D341Med (cell line): ENCODE results near the gene OR52N4.
"Not testable (repeated sequence)": the region's sequence is repeated elsewhere in the genome, so short reads cannot be mapped to it uniquely, and the experiment has no call there.

Source experiments
- DNase-seq: peaks from one replicate; pipeline ENCODE4 v3.0.0; 2012; ENCODE audit warnings: low spot score

The OR52N4 gene

GRCh38 chr11:5753943-5754342 is at the start of gene OR52N4:
OR52N4 (plus strand) TSS chr11:5754243; CDS start chr11:5754741, 498 bp downstream.
- DNase-seq, result no peak

GRCh38 chr11:5705688-5706087 is 48.4 kb upstream of the OR52N4 start:
- no peak for DNase-seq

- no peak for DNase-seq
These were observed 41.5 kb upstream of the OR52N4 start for GRCh38 chr11:5712507-5712906.

- DNase-seq, result no peak
These were observed 40.3 kb upstream of the OR52N4 start for GRCh38 chr11:5713695-5714094.

- DNase-seq, result not testable (repeated sequence)
These were observed 37.5 kb upstream of the OR52N4 start for GRCh38 chr11:5716518-5716917.

- DNase-seq, result no peak
These were observed 34.1 kb upstream of the OR52N4 start for GRCh38 chr11:5719703-5720495.

- DNase-seq, result no peak
These were observed 31.4 kb upstream of the OR52N4 start for GRCh38 chr11:5722622-5723021.

- DNase-seq, result no peak
These were observed 27.7 kb upstream of the OR52N4 start for GRCh38 chr11:5726351-5726750.

- no peak for DNase-seq
These were observed 26.4 kb upstream of the OR52N4 start for GRCh38 chr11:5727691-5728090.

GRCh38 chr11:5736396-5736795 is 17.6 kb upstream of the OR52N4 start, which contains the start of gene OR56B1:
OR56B1 (plus strand) TSS chr11:5736448; CDS start chr11:5736517, 69 bp downstream.
- no peak for DNase-seq

- DNase-seq, result no peak
These were observed 17.0 kb upstream of the OR52N4 start for GRCh38 chr11:5737091-5737490.

- no peak for DNase-seq
These were observed 16.2 kb upstream of the OR52N4 start for GRCh38 chr11:5737670-5738392.

GRCh38 chr11:5738431-5738830 is 15.6 kb upstream of the OR52N4 start:
- no peak for DNase-seq

- no peak for DNase-seq
These were observed 7.4 kb upstream of the OR52N4 start for GRCh38 chr11:5746614-5747013.

- DNase-seq, result no peak
These were observed 4.2 kb upstream of the OR52N4 start for GRCh38 chr11:5749836-5750235.

- DNase-seq, result no peak
These were observed 13.0 kb downstream of the OR52N4 start for GRCh38 chr11:5767056-5767455.

- DNase-seq, result no peak
These were observed 29.2 kb downstream of the OR52N4 start, which contains the start of gene OR52N5 for GRCh38 chr11:5783255-5783654. OR52N5 (minus strand) TSS chr11:5783355; CDS start chr11:5778634, 4,721 bp downstream.

- no peak for DNase-seq
These were observed 37.1 kb downstream of the OR52N4 start, which contains the start of gene OR52N1 for GRCh38 chr11:5791165-5791564. OR52N1 (minus strand) TSS chr11:5791265; CDS start chr11:5788816, 2,449 bp downstream.

- no peak for DNase-seq
These were observed 42.5 kb downstream of the OR52N4 start for GRCh38 chr11:5796541-5796940.

GRCh38 chr11:5803982-5804381 is 49.9 kb downstream of the OR52N4 start:
- no peak for DNase-seq
